ENCODE measurements around the gene FADD. TPM values are rescaled to one million over a fixed set of nuclear protein-coding genes. Genes with fewer than 3 reads are reported as not detected.
"Not testable (repeated sequence)": the region's sequence is repeated elsewhere in the genome, so short reads cannot be mapped to it uniquely, and the experiment has no call there.

FADD gene
- total RNA-seq, 1 experiment from 2014 or later, result 17.9 TPM

- no peaks in the 10 kb centered on the region for H3K4me1 ChIP-seq
- H3K36me3 ChIP-seq, result no peaks in the 10 kb centered on the region
- DNase-seq, result no peak
- H3K27ac ChIP-seq, result no peak overlapping the region
- no peak overlapping the region for H3K4me3 ChIP-seq
- no peaks in the 10 kb centered on the region for H3K27me3 ChIP-seq
- H3K9me3 ChIP-seq (replicated peaks), result no peaks in the 10 kb centered on the region
These were observed 13.5 kb upstream of the FADD start for GRCh38 chr11:70189622-70190021.

- Histone ChIP-seq H3K27me3 (no peaks in the 10 kb centered on the region), H3K9me3 (replicated peaks) (no peaks in the 10 kb centered on the region), H3K4me3 (no peak overlapping the region), H3K27ac (no peak overlapping the region), H3K36me3 (no peaks in the 10 kb centered on the region), H3K4me1 (no peaks in the 10 kb centered on the region)
- peak; percentile 51 to 74 for DNase-seq
These were observed 11.5 kb upstream of the FADD start for GRCh38 chr11:70191495-70192140.

GRCh38 chr11:70192666-70193410 is 10.3 kb upstream of the FADD start:
- Histone ChIP-seq H3K4me3 (no peak overlapping the region), H3K27ac (no peak overlapping the region), H3K4me1 (no peaks in the 10 kb centered on the region), H3K27me3 (no peaks in the 10 kb centered on the region), H3K36me3 (no peaks in the 10 kb centered on the region), H3K9me3 (replicated peaks) (no peaks in the 10 kb centered on the region)
- peak in 1 of 2 experiments; percentile 14 for DNase-seq

- H3K4me1 ChIP-seq, result no peaks in the 10 kb centered on the region
- H3K27me3 ChIP-seq, result no peaks in the 10 kb centered on the region
- no peaks in the 10 kb centered on the region for H3K36me3 ChIP-seq
- no peak overlapping the region for H3K27ac ChIP-seq
- no peak for DNase-seq
- no peak overlapping the region for H3K4me3 ChIP-seq
- H3K9me3 ChIP-seq (replicated peaks), result no peaks in the 10 kb centered on the region
These were observed 9.4 kb upstream of the FADD start for GRCh38 chr11:70193411-70194292.

GRCh38 chr11:70194792-70195791 is 8.0 kb upstream of the FADD start:
- DNase-seq, result no peak
- no peaks in the 10 kb centered on the region for H3K4me1 ChIP-seq
- no peak overlapping the region for H3K27ac ChIP-seq
- H3K36me3 ChIP-seq, result no peaks in the 10 kb centered on the region
- no peaks in the 10 kb centered on the region for H3K27me3 ChIP-seq
- H3K4me3 ChIP-seq, result no peak overlapping the region
- no peaks in the 10 kb centered on the region for H3K9me3 ChIP-seq (replicated peaks)

GRCh38 chr11:70200212-70200844 is 2.8 kb upstream of the FADD start:
- Histone ChIP-seq H3K4me1 (0 out of 2 replicates have a peak, but pooled peaks cover 4% of the 10 kb centered on the region), H3K9me3 (replicated peaks) (no peaks in the 10 kb centered on the region), H3K36me3 (0 out of 2 replicates have a peak, but pooled peaks cover 3% of the 10 kb centered on the region), H3K27ac (no peak overlapping the region), H3K4me3 (no peak overlapping the region), H3K27me3 (no peaks in the 10 kb centered on the region)
- DNase-seq, result no peak

GRCh38 chr11:70201047-70201446 is 2.0 kb upstream of the FADD start:
- not testable (repeated sequence) for H3K27me3 ChIP-seq; H3K27ac ChIP-seq; DNase-seq; H3K36me3 ChIP-seq; H3K4me1 ChIP-seq; H3K9me3 ChIP-seq (replicated peaks); H3K4me3 ChIP-seq

GRCh38 chr11:70201882-70202861 is 924 bp upstream of the FADD start:
- no peak for DNase-seq
- Histone ChIP-seq H3K27ac (no peak overlapping the region), H3K4me1 (0 out of 2 replicates have a peak, but pooled peaks cover 4% of the 10 kb centered on the region), H3K9me3 (replicated peaks) (no peaks in the 10 kb centered on the region), H3K4me3 (peak overlapping the region; percentile 87), H3K27me3 (no peaks in the 10 kb centered on the region), H3K36me3 (0 out of 2 replicates have a peak, but pooled peaks cover 5% of the 10 kb centered on the region)

GRCh38 chr11:70203751-70204465 is 812 bp downstream of the FADD start:
- DNase-seq, result peak; percentile 53 to 54
- Histone ChIP-seq H3K9me3 (replicated peaks) (no peaks in the 10 kb centered on the region), H3K4me3 (peak overlapping the region; percentile 87), H3K36me3 (0 out of 2 replicates have a peak, but pooled peaks cover 5% of the 10 kb centered on the region), H3K27me3 (no peaks in the 10 kb centered on the region), H3K27ac (peak overlapping the region; percentile 64), H3K4me1 (0 out of 2 replicates have a peak, but pooled peaks cover 4% of the 10 kb centered on the region)

GRCh38 chr11:70204466-70204799 is 1.3 kb downstream of the FADD start:
- Histone ChIP-seq H3K4me1 (0 out of 2 replicates have a peak, but pooled peaks cover 4% of the 10 kb centered on the region), H3K27me3 (no peaks in the 10 kb centered on the region), H3K27ac (peak overlapping the region; percentile 64; the same call in 1 of the 2 replicates), H3K36me3 (0 out of 2 replicates have a peak, but pooled peaks cover 5% of the 10 kb centered on the region), H3K9me3 (replicated peaks) (no peaks in the 10 kb centered on the region), H3K4me3 (peak overlapping the region; percentile 87)
- no peak for DNase-seq

- Histone ChIP-seq H3K36me3 (0 out of 2 replicates have a peak, but pooled peaks cover 5% of the 10 kb centered on the region), H3K27ac (no peak overlapping the region), H3K4me1 (0 out of 2 replicates have a peak, but pooled peaks cover 4% of the 10 kb centered on the region), H3K9me3 (replicated peaks) (no peaks in the 10 kb centered on the region), H3K27me3 (no peaks in the 10 kb centered on the region), H3K4me3 (no peak overlapping the region)
- DNase-seq, result no peak
These were observed 2.1 kb downstream of the FADD start for GRCh38 chr11:70205049-70205725.

Data from SJCRH30 (cell line).